C1 segment of cervical spinal cord (tissue), 14 donors: ENCODE data around the gene TCEAL4.
"Not testable (repeated sequence)": the region's sequence is repeated elsewhere in the genome, so short reads cannot be mapped to it uniquely, and the experiment has no call there.

Experiments
- DNase-seq, 14 donors: peaks; one replicate each; lab custom pipeline; 2025; lab: John Stamatoyannopoulos, UW

The TCEAL4 gene

GRCh38 chrX:103586659-103587058 lies 1.3 kb downstream of the TCEAL4 start:
- no peak for DNase-seq

GRCh38 chrX:103592295-103592694 lies 7.0 kb downstream of the TCEAL4 start:
- DNase-seq: not testable (repeated sequence)

- DNase-seq: not testable (repeated sequence)
These were observed 9.9 kb downstream of the TCEAL4 start for GRCh38 chrX:103595202-103595601.

- DNase-seq: peak in 13 of 14 donors; percentile 2 to 70 (median 46)
These were observed 22.3 kb downstream of the TCEAL4 start, which contains the start of gene TCEAL3 for GRCh38 chrX:103607364-103608305. Gene TCEAL3 (plus strand): TSS chrX:103607963. CDS start chrX:103609065, 1,102 bp downstream.

GRCh38 chrX:103608306-103608963 lies 23.1 kb downstream of the TCEAL4 start:
- DNase-seq: peak in 5 of 14 donors; percentile 11 to 40 (median 14)

- no peak for DNase-seq
These were observed 25.0 kb downstream of the TCEAL4 start for GRCh38 chrX:103610282-103610681.

- no peak for DNase-seq
These were observed 28.1 kb downstream of the TCEAL4 start for GRCh38 chrX:103613362-103613890.

GRCh38 chrX:103614999-103615398 lies 29.7 kb downstream of the TCEAL4 start:
- DNase-seq: no peak

GRCh38 chrX:103615781-103616371 lies 30.6 kb downstream of the TCEAL4 start:
- DNase-seq: no peak

GRCh38 chrX:103616676-103617186 lies 31.4 kb downstream of the TCEAL4 start:
- DNase-seq: no peak

- peak in 2 of 14 donors; percentile 1 to 25 for DNase-seq
These were observed 38.8 kb downstream of the TCEAL4 start for GRCh38 chrX:103624111-103624510.

DNA sequence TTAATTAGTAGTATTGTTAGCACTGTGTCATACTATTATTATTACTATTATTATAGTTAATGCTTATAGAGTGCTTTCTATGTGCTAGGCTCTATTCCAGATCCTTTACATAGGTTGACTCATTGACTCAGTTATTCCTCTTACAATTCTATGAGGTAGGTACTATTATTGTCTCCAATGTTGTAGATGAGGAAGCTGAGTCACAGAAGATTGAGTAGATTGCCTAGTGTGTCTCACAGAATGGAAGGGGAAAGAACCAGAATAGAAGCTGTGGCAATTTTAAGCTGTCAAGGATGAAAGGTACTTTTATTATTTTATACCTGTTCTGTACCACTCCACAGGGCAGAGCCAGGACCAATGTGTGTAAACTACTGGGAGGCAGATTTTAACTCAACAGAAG lies 41.5 kb downstream of the TCEAL4 start:
- no peak for DNase-seq

DNA sequence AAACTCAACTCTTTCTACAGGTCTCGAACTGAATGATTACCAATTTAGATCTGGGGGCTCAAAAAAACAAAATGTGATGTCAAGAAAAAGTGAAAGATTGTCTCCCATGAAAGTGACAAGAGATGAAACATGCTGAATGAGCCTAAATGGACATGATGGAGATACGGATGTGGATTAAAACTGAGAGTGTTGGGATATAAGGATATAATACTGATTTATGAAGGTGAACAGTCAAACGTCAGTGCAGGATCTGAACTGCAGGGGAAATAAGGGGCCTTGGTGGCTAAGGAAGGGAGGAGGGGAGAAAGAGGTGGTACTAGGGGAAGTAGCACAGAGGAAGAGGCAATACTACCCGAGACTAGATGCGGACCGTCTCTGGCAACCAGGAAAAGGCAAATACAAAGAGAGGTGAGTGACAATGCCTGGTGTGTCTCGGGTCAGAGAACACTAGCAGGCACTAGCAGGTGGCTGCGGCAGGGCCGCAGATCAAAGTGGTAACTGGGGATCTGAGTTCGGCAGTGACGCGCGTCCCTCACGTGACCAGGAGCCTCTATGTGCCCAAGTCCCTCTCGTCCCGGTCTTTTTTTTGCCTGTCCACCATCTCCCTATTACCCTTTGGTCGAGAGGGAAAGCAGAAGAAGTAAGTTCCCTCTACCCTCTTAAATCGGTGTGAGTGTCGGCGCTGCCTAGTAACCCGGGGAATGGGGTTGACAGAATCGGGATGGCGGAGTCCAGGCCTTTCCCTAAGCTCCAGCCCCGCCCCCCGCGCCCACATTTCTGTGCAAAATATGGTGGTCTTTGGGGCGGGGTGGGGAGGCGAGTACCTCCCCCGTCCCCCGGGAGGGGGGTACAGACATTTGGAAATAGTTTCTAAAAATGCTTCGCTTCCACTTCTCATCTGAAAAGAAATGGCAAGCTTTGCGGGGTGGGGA lies 43.3 kb downstream of the TCEAL4 start, which contains the start of gene TCEAL1:
Gene TCEAL1 (plus strand): TSS at position 590 of the 932 bp plus-strand sequence. CDS start 942 bp downstream, outside the sequence.
- DNase-seq: peak in 12 of 14 donors; percentile 31 to 79 (median 53)

- DNase-seq: peak in 13 of 14 donors; percentile 27 to 75 (median 62)
These were observed 44.2 kb downstream of the TCEAL4 start for GRCh38 chrX:103629318-103630170.

DNA sequence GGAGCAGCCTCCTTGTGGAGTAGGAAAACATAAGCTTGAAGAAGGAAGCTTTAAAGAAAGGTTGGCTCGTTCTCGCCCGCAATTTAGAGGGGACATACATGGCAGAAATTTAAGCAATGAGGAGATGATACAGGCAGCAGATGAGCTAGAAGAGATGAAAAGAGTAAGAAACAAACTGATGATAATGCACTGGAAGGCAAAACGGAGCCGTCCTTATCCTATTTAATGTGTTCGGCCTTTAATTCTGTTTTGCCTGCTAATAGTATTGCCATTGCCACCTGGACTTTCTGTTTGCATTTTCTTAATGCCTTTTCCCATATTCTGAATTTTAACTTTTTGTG lies 44.8 kb downstream of the TCEAL4 start:
- no peak for DNase-seq

GRCh38 chrX:103631145-103631544 lies 45.8 kb downstream of the TCEAL4 start:
- peak in 1 of 14 donors; percentile 2 for DNase-seq

DNA sequence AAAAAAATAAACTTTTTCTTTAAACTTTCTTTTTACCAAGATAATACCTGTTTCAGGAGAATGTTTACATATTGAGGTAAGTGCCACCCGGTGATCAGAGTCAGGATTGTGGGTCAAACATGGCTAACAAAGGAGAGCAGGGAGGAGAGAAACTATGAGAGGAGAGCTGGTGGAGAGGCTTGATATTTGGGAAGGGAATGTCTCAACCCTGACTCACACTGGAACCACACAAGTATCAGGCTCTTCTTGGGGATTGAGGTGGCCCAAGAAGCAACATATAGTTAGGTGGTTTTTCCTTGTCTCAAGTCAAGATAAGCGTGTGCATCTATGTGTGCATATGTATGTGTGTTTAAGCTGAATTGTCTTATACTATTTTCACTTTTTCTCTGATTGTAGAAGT lies 50.1 kb downstream of the TCEAL4 start:
- no peak for DNase-seq
